Neural crest cell (in vitro differentiated cells): ENCODE measurements around the gene SLC26A9. TPM values are rescaled to one million over a fixed set of nuclear protein-coding genes. Genes with fewer than 3 reads are reported as not detected.

Source experiments
- DNase-seq: peaks from one replicate; pipeline ENCODE4 v3.0.0; 2021; ENCODE audit warnings: low read depth, mixed read lengths, low spot score
- H3K27ac Mint-ChIP-seq: one replicate; pipeline ENCODE4 v1.8.0; 2021; ENCODE audit warnings: mild to moderate bottlenecking, mixed read lengths; ENCODE audit not compliant: unreplicated experiment
- H3K27me3 Mint-ChIP-seq: 2 replicates; pipeline ENCODE4 v1.8.0; 2021; ENCODE audit warnings: low read depth, mild to moderate bottlenecking, mixed read lengths
- H3K36me3 Mint-ChIP-seq: 2 replicates; pipeline ENCODE4 v1.8.0; 2021; ENCODE audit warnings: low read depth, mild to moderate bottlenecking, mixed read lengths
- H3K4me1 Mint-ChIP-seq: 2 replicates; pipeline ENCODE4 v1.8.0; 2021; ENCODE audit warnings: mixed read lengths
- H3K4me3 Mint-ChIP-seq: one replicate; pipeline ENCODE4 v1.8.0; 2021; ENCODE audit warnings: mild to moderate bottlenecking, mixed read lengths
- H3K9me3 Mint-ChIP-seq: 2 replicates; pipeline ENCODE4 v1.8.0; 2021; ENCODE audit warnings: mixed read lengths
- CTCF ChIP-seq: fragments of 200-600 bp; sonication (generic); conservative IDR thresholded peaks from 2 replicates; pipeline ENCODE4 v1.5.0; 2021; ENCODE audit warnings: antibody characterized with exemption, mild to moderate bottlenecking
- total RNA-seq: library from RNA; stranded (reverse); gene quantifications from 2 replicates; pipeline ENCODE4 v1.2.1, GENCODE V29; 2021

SLC26A9 gene
- total RNA-seq, 1 donor from 2014 or later: 0.16 TPM

- Mint-ChIP-seq H3K27me3 (no peaks in the 10 kb centered on the region), H3K27ac (no peak overlapping the region), H3K9me3 (peaks cover 16% of the 10 kb centered on the region), H3K4me1 (peaks cover 47% of the 10 kb centered on the region), H3K36me3 (peaks cover 4% of the 10 kb centered on the region), H3K4me3 (no peak overlapping the region)
- no peak for TF ChIP-seq CTCF
- DNase-seq: no peak
Measured at GRCh38 chr1:205972491-205973168, 29.4 kb upstream of the SLC26A9 start.

GRCh38 chr1:205972081-205972480 is 28.8 kb upstream of the SLC26A9 start:
- Mint-ChIP-seq H3K36me3 (peaks cover 4% of the 10 kb centered on the region), H3K27ac (no peak overlapping the region), H3K9me3 (peaks cover 16% of the 10 kb centered on the region), H3K4me3 (no peak overlapping the region), H3K4me1 (peaks cover 42% of the 10 kb centered on the region), H3K27me3 (no peaks in the 10 kb centered on the region)
- no peak for DNase-seq
- TF ChIP-seq CTCF: no peak

GRCh38 chr1:205971082-205971481 is 27.8 kb upstream of the SLC26A9 start:
- DNase-seq: no peak
- H3K9me3 Mint-ChIP-seq: peaks cover 16% of the 10 kb centered on the region
- H3K27me3 Mint-ChIP-seq: no peaks in the 10 kb centered on the region
- TF ChIP-seq CTCF: no peak
- H3K4me3 Mint-ChIP-seq: no peak overlapping the region
- H3K4me1 Mint-ChIP-seq: peaks cover 32% of the 10 kb centered on the region
- peak overlapping the region; percentile 55 for H3K27ac Mint-ChIP-seq
- H3K36me3 Mint-ChIP-seq: peaks cover 4% of the 10 kb centered on the region

- Mint-ChIP-seq H3K27ac (no peak overlapping the region), H3K36me3 (peaks cover 4% of the 10 kb centered on the region), H3K4me1 (peaks cover 34% of the 10 kb centered on the region), H3K9me3 (peaks cover 16% of the 10 kb centered on the region), H3K4me3 (no peak overlapping the region), H3K27me3 (no peaks in the 10 kb centered on the region)
- no peak for TF ChIP-seq CTCF
- DNase-seq: no peak
Measured at GRCh38 chr1:205970486-205970885, 27.2 kb upstream of the SLC26A9 start.

- Mint-ChIP-seq H3K4me1 (peaks cover 34% of the 10 kb centered on the region), H3K9me3 (peaks cover 6% of the 10 kb centered on the region), H3K36me3 (no peaks in the 10 kb centered on the region), H3K4me3 (no peak overlapping the region), H3K27ac (no peak overlapping the region), H3K27me3 (no peaks in the 10 kb centered on the region)
- no peak for TF ChIP-seq CTCF
- DNase-seq: no peak
Measured at GRCh38 chr1:205969229-205969628, 26.0 kb upstream of the SLC26A9 start.
